DND-41 (cell line): Measurements from ENCODE around the gene AMPD2.

Source experiments
- ATAC-seq: fragments of 200-7000 bp; cut with Tn5 transposase; 3 replicates; pipeline ENCODE4 v1.9.1; 2021; ENCODE audit warnings: low read depth; ENCODE audit not compliant: insufficient read depth
- DNase-seq: peaks from one replicate; pipeline ENCODE4 v3.0.0-alpha.2; 2020
- H2AFZ ChIP-seq: 2 replicates; pipeline ENCODE4 v1.6.0; 2012; ENCODE audit warnings: low read depth, low read length
- H3K27ac ChIP-seq: 2 replicates; pipeline ENCODE4 v1.5.1; 2012; ENCODE audit warnings: low read length, inconsistent platforms
- H3K27me3 ChIP-seq: fragments of 200-600 bp; sonication (generic); 2 replicates; pipeline ENCODE4 v1.6.0; 2012; ENCODE audit warnings: low read length, mild to moderate bottlenecking, inconsistent platforms; ENCODE audit not compliant: insufficient read depth, poor library complexity
- H3K36me3 ChIP-seq: 2 replicates; pipeline ENCODE4 v1.5.1; 2012; ENCODE audit warnings: low read length, inconsistent platforms; ENCODE audit not compliant: insufficient read depth
- H3K4me1 ChIP-seq: 2 replicates; pipeline ENCODE4 v1.5.1; 2012; ENCODE audit warnings: mild to moderate bottlenecking, low read length; ENCODE audit not compliant: insufficient read depth
- H3K4me2 ChIP-seq: 2 replicates; pipeline ENCODE4 v1.6.0; 2012; ENCODE audit warnings: mild to moderate bottlenecking, moderate library complexity, low read length, inconsistent platforms; ENCODE audit not compliant: insufficient read depth
- H3K4me3 ChIP-seq, 2 experiments: fragments of 200-600 bp in 1 of 2; shearing (Covaris generic) in 1 of 2; 2 replicates each; pipeline ENCODE4 v1.5.1; 2012 to 2016; ENCODE audit warnings: inconsistent platforms in 2 of 2, low read length in 2 of 2, mild to moderate bottlenecking in 2 of 2, low read depth in 1 of 2, moderate library complexity in 1 of 2
- H3K79me2 ChIP-seq: 2 replicates; pipeline ENCODE4 v1.6.0; 2012; ENCODE audit warnings: low read length, inconsistent platforms; ENCODE audit not compliant: insufficient read depth
- H3K9ac ChIP-seq: 2 replicates; pipeline ENCODE4 v1.6.0; 2012; ENCODE audit warnings: low read depth, mild to moderate bottlenecking, inconsistent platforms, low read length, moderate library complexity
- H3K9me3 ChIP-seq: 2 replicates; pipeline ENCODE4 v1.5.1; 2012; ENCODE audit warnings: low read length, moderate library complexity, mild to moderate bottlenecking, inconsistent platforms; ENCODE audit not compliant: insufficient read depth, severe bottlenecking
- H4K20me1 ChIP-seq: 2 replicates; pipeline ENCODE4 v1.6.0; 2012; ENCODE audit warnings: low read length; ENCODE audit not compliant: insufficient read depth
- EZH2 ChIP-seq: IDR thresholded peaks from 3 replicates; pipeline ENCODE4 v1.6.1; 2012; ENCODE audit warnings: borderline replicate concordance, low read depth, mild to moderate bottlenecking, moderate library complexity, low read length, inconsistent platforms; ENCODE audit not compliant: severe bottlenecking
- TF ChIP-seq, protein P1 (sequence below): IDR thresholded peaks from 2 replicates; pipeline ENCODE4 v1.5.1; 2012; ENCODE audit warnings: borderline replicate concordance, low read length, moderate library complexity, mild to moderate bottlenecking; ENCODE audit not compliant: poor library complexity, severe bottlenecking; ENCODE audit errors: extremely low read depth

The AMPD2 gene

GRCh38 chr1:109639841-109640184 lies 20.2 kb downstream of the AMPD2 start:
- Histone ChIP-seq H3K36me3 (no peaks in the 10 kb centered on the region), H3K4me1 (peaks cover 2% of the 10 kb centered on the region), H3K4me3 (no peak overlapping the region), H3K9me3 (no peaks in the 10 kb centered on the region), H3K9ac (no peak overlapping the region), H2AFZ (no peak overlapping the region), H3K79me2 (no peaks in the 10 kb centered on the region), H3K4me2 (no peak overlapping the region), H4K20me1 (no peaks in the 10 kb centered on the region), H3K27me3 (no peaks in the 10 kb centered on the region), H3K27ac (no peak overlapping the region)
- TF ChIP-seq, protein P1, sequence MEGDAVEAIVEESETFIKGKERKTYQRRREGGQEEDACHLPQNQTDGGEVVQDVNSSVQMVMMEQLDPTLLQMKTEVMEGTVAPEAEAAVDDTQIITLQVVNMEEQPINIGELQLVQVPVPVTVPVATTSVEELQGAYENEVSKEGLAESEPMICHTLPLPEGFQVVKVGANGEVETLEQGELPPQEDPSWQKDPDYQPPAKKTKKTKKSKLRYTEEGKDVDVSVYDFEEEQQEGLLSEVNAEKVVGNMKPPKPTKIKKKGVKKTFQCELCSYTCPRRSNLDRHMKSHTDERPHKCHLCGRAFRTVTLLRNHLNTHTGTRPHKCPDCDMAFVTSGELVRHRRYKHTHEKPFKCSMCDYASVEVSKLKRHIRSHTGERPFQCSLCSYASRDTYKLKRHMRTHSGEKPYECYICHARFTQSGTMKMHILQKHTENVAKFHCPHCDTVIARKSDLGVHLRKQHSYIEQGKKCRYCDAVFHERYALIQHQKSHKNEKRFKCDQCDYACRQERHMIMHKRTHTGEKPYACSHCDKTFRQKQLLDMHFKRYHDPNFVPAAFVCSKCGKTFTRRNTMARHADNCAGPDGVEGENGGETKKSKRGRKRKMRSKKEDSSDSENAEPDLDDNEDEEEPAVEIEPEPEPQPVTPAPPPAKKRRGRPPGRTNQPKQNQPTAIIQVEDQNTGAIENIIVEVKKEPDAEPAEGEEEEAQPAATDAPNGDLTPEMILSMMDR, result no peak
- no peak for TF ChIP-seq EZH2
- peak; percentile 20 for ATAC-seq
- DNase-seq, result no peak

GRCh38 chr1:109640285-109640865 lies 20.7 kb downstream of the AMPD2 start:
- H3K4me3 ChIP-seq, result no peak overlapping the region
- H3K27ac ChIP-seq, result no peak overlapping the region
- H3K4me1 ChIP-seq, result peaks cover 2% of the 10 kb centered on the region
- no peaks in the 10 kb centered on the region for H3K27me3 ChIP-seq
- H3K4me2 ChIP-seq, result no peak overlapping the region
- H3K79me2 ChIP-seq, result no peaks in the 10 kb centered on the region
- H3K9ac ChIP-seq, result no peak overlapping the region
- peak overlapping the region; percentile 59 for H2AFZ ChIP-seq
- DNase-seq, result peak; percentile 88
- H3K36me3 ChIP-seq, result no peaks in the 10 kb centered on the region
- no peaks in the 10 kb centered on the region for H3K9me3 ChIP-seq
- ATAC-seq, result peak; percentile 91
- no peaks in the 10 kb centered on the region for H4K20me1 ChIP-seq
- TF ChIP-seq EZH2, result no peak
- TF ChIP-seq, protein P1, result peak; percentile 98

GRCh38 chr1:109641078-109641740 lies 21.6 kb downstream of the AMPD2 start:
- TF ChIP-seq, protein P1, result no peak
- TF ChIP-seq EZH2, result no peak
- peaks cover 2% of the 10 kb centered on the region for H3K4me1 ChIP-seq
- no peak overlapping the region for H2AFZ ChIP-seq
- H3K36me3 ChIP-seq, result no peaks in the 10 kb centered on the region
- no peaks in the 10 kb centered on the region for H3K27me3 ChIP-seq
- no peaks in the 10 kb centered on the region for H3K9me3 ChIP-seq
- H3K9ac ChIP-seq, result no peak overlapping the region
- no peaks in the 10 kb centered on the region for H3K79me2 ChIP-seq
- no peak for DNase-seq
- no peaks in the 10 kb centered on the region for H4K20me1 ChIP-seq
- no peak overlapping the region for H3K4me2 ChIP-seq
- H3K27ac ChIP-seq, result no peak overlapping the region
- H3K4me3 ChIP-seq, result no peak overlapping the region
- no peak for ATAC-seq

DNA sequence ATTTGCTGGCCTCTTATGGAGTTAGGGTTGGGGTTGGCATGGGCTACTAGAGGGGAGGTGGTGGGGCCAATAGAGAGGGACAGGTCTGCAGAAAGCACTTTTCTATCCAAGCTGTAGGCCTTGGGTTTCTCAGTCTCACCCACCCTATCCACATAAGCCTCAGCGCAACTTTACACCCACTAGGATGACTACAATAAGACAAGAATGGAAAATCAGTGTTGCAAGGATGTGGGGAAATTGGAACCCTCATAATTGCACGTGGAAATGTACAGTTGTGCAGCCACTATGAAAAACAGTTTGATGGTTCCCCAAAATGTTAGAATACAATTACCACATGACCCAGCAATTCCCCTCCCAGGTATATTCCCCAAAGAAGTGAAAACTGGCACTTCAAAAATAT lies 22.2 kb downstream of the AMPD2 start:
- ATAC-seq (no peak), DNase-seq (no peak)
- Histone ChIP-seq H2AFZ (no peak overlapping the region), H3K27ac (no peak overlapping the region), H3K4me3 (no peak overlapping the region), H3K4me1 (peaks cover 2% of the 10 kb centered on the region), H3K27me3 (no peaks in the 10 kb centered on the region), H3K79me2 (no peaks in the 10 kb centered on the region), H3K4me2 (no peak overlapping the region), H3K9ac (no peak overlapping the region), H3K36me3 (no peaks in the 10 kb centered on the region), H4K20me1 (no peaks in the 10 kb centered on the region), H3K9me3 (no peaks in the 10 kb centered on the region)
- TF ChIP-seq, protein P1, result no peak
- TF ChIP-seq EZH2, result no peak
